ENCODE measurements around the gene TPD52L1. TPM values are rescaled to one million over a fixed set of nuclear protein-coding genes. Genes with fewer than 3 reads are reported as not detected.
A peak's percentile ranks its signal among the peaks of the same experiment; 100 is the strongest.

TPD52L1 gene
- total RNA-seq, 1 donor = 35.5 TPM

DNA sequence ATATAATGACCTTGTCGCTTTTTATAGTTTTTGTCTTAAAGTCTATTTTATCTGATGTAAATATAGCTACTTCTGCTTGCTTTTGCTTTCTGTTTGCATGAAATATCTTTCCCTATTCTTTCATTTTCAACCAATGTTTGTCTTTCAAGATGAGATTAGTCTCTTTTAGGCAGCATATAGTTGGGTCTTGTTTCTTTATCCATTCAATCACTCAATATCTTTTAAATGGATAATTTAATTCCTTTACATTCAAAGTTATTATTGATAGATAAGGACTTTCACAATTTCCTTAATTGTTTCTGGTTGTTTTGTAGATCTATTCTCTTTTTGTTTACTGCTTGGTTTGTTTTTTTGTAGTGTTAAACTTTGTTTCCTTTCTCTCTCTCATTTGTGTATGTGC, 43.5 kb upstream of the TPD52L1 start:
- Histone ChIP-seq H3K36me3 (ENCODE audit: insufficient read depth, low read length) (no peaks in the 10 kb centered on the region), H3K9me3 (ENCODE audit: low read depth, low read length) (peaks cover 8% of the 10 kb centered on the region), H3K4me1 (ENCODE audit: insufficient read depth, low read length) (no peaks in the 10 kb centered on the region), H3K4me2 (ENCODE audit: insufficient read depth, low read length) (no peak overlapping the region), H4K20me1 (ENCODE audit: insufficient read depth, low read length) (no peaks in the 10 kb centered on the region), H3K27ac (ENCODE audit: low read depth, low read length) (no peak overlapping the region), H3K79me2 (ENCODE audit: insufficient read depth, low read length) (no peaks in the 10 kb centered on the region), H2AFZ (ENCODE audit: low read length) (no peak overlapping the region), H3K4me3 (ENCODE audit: insufficient read depth, low read length) (no peak overlapping the region), H3K27me3 (ENCODE audit: insufficient read depth, low read length) (no peaks in the 10 kb centered on the region)
- TF ChIP-seq CTCF (IDR thresholded peaks at IDR 0.05; ENCODE audit: extremely low read depth, low read depth, low read length) = no peak
- DNase-seq (ENCODE audit: insufficient read length, low spot score, missing footprints) = no peak

DNA sequence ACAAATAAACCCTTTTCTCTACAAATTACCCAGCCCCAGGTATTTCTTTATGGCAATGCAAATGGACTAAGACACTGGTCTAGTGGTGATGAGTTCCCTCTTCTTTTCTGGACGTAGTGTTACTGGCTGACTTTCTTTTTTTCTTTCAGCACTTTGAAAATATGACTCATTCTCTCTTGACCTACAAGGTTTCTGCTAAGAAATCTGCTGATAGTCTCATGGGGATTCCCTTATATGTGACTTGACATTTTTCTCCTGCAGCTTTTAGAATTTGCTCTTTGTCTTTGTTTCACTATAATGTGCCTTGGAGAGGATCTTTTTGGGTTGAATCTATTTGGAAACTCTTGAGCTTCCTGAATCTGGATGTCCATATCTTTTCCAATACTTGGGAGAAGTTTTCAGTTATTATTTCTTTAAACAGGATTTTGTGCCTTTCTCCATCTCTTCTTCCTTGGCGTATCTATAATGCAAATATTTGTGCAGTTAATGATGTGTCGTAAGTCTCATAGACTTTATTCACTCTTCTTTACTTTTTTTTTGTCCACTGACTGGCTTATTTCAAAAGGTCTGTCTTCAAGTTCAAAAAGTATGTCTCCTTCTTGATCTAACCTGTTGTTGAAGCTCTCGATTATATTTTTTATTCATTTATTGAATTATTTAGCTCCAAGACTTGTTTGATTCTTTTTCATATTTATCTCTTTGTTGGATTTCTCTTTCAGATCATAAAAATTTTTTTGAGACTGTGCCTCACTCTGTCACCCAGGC, 42.2 kb upstream of the TPD52L1 start:
- no peak for DNase-seq (ENCODE audit: insufficient read length, low spot score, missing footprints)
- Histone ChIP-seq H3K27me3 (ENCODE audit: insufficient read depth, low read length) (no peaks in the 10 kb centered on the region), H4K20me1 (ENCODE audit: insufficient read depth, low read length) (no peaks in the 10 kb centered on the region), H3K79me2 (ENCODE audit: insufficient read depth, low read length) (no peaks in the 10 kb centered on the region), H3K4me3 (ENCODE audit: insufficient read depth, low read length) (no peak overlapping the region), H3K36me3 (ENCODE audit: insufficient read depth, low read length) (no peaks in the 10 kb centered on the region), H2AFZ (ENCODE audit: low read length) (no peak overlapping the region), H3K4me2 (ENCODE audit: insufficient read depth, low read length) (no peak overlapping the region), H3K9me3 (ENCODE audit: low read depth, low read length) (peaks cover 8% of the 10 kb centered on the region), H3K27ac (ENCODE audit: low read depth, low read length) (no peak overlapping the region), H3K4me1 (ENCODE audit: insufficient read depth, low read length) (no peaks in the 10 kb centered on the region)
- no peak for TF ChIP-seq CTCF (IDR thresholded peaks at IDR 0.05; ENCODE audit: extremely low read depth, low read depth, low read length)

DNA sequence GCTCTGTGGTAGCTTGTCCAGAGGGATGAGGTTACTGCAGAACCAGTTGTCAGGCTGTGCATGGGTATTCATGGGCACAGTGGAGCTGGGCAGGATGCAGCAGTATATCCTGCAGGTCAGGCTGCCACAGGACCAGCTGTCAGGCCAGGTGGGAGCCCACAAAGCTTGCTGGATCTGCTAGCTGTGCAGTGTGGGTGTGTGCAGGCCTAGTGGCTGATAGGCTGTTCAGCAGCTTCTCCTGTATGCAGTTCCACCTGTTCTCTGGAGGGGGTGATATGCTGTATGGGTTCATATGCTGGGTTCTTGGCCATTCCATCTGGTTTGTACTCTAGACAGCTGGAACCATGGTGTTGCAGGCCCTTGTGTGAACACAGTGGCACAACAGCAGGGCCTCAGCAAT, 40.6 kb upstream of the TPD52L1 start:
- Histone ChIP-seq H3K27ac (ENCODE audit: low read depth, low read length) (no peak overlapping the region), H4K20me1 (ENCODE audit: insufficient read depth, low read length) (no peaks in the 10 kb centered on the region), H3K4me3 (ENCODE audit: insufficient read depth, low read length) (no peak overlapping the region), H3K27me3 (ENCODE audit: insufficient read depth, low read length) (no peaks in the 10 kb centered on the region), H3K4me1 (ENCODE audit: insufficient read depth, low read length) (peaks cover 3% of the 10 kb centered on the region), H3K9me3 (ENCODE audit: low read depth, low read length) (peaks cover 8% of the 10 kb centered on the region), H3K4me2 (ENCODE audit: insufficient read depth, low read length) (no peak overlapping the region), H3K79me2 (ENCODE audit: insufficient read depth, low read length) (no peaks in the 10 kb centered on the region), H3K36me3 (ENCODE audit: insufficient read depth, low read length) (no peaks in the 10 kb centered on the region), H2AFZ (ENCODE audit: low read length) (no peak overlapping the region)
- DNase-seq (ENCODE audit: insufficient read length, low spot score, missing footprints) = no peak
- TF ChIP-seq CTCF (IDR thresholded peaks at IDR 0.05; ENCODE audit: extremely low read depth, low read depth, low read length) = no peak

DNA sequence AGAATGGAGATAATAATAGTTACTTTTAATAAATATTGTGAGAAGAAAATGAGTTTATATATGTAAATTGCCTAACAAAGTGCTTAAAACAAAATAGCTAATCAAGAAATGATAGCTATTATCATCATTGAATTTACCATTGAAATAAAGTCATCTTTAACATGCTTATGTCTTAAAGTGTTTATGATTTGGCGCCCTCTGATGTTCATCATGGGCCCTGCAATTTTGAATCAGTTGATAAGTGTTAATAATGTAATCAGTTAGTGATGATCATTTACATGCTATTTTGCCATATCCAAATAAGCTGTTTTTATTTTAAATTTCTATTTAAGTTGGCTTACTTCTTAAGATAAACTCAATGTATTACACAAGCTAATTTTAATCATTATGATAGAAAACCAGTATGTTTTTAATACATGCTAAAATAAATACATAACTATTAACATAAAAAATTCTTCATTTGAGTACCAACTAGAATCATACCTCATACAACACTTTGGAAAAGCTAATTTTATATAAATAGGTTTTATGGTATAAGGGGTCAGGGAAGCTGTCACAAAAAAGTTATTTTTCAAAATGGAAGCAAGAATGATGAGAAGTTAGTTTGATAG, 39.2 kb upstream of the TPD52L1 start:
- Histone ChIP-seq H2AFZ (ENCODE audit: low read length) (no peak overlapping the region), H3K36me3 (ENCODE audit: insufficient read depth, low read length) (no peaks in the 10 kb centered on the region), H3K27me3 (ENCODE audit: insufficient read depth, low read length) (no peaks in the 10 kb centered on the region), H4K20me1 (ENCODE audit: insufficient read depth, low read length) (no peaks in the 10 kb centered on the region), H3K79me2 (ENCODE audit: insufficient read depth, low read length) (no peaks in the 10 kb centered on the region), H3K9me3 (ENCODE audit: low read depth, low read length) (peaks cover 6% of the 10 kb centered on the region), H3K4me1 (ENCODE audit: insufficient read depth, low read length) (peaks cover 3% of the 10 kb centered on the region), H3K27ac (ENCODE audit: low read depth, low read length) (no peak overlapping the region), H3K4me3 (ENCODE audit: insufficient read depth, low read length) (no peak overlapping the region), H3K4me2 (ENCODE audit: insufficient read depth, low read length) (no peak overlapping the region)
- peak; percentile 82 for TF ChIP-seq CTCF (IDR thresholded peaks at IDR 0.05; ENCODE audit: extremely low read depth, low read depth, low read length)
- DNase-seq (ENCODE audit: insufficient read length, low spot score, missing footprints) = no peak
